ENCODE measurements around the gene PHKB. TPM values are rescaled to one million over a fixed set of nuclear protein-coding genes. Genes with fewer than 3 reads are reported as not detected.
A peak's percentile ranks its signal among the peaks of the same experiment; 100 is the strongest.

Gene PHKB
- total RNA-seq, 1 donor from 2014 or later, result 109 TPM

DNA sequence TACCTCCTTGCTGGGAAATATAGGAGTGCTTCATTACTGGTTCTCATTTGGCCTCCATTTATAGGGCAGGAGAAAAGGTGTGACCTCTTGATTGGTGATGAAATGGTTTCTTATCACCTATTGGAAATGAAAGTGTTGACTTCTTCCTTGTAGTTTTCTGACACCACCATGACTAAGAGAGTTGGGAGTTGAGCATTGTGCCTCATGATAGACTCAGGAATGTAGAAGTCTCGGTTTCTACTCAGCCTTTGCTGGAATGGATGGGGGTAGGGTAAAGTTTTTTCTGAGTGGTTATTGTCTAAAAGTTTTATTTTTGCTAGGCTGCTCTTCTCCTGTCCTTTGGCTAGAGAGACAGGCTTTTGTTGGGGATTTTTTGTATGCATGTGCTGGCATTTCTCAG lies 117.4 kb downstream of the PHKB start:
- Histone ChIP-seq H3K79me2 (ENCODE audit: low read depth) (no peaks in the 10 kb centered on the region), H3K4me1 (no peaks in the 10 kb centered on the region), H3K4me3 (no peak overlapping the region), H3K27me3 (no peaks in the 10 kb centered on the region), H3K9ac (no peak overlapping the region), H3K9me3 (ENCODE audit: low read depth) (no peaks in the 10 kb centered on the region), H3F3A (ENCODE audit: low read depth) (no peaks in the 10 kb centered on the region), H2AFZ (replicated peaks) (no peak overlapping the region), H3K4me2 (no peak overlapping the region), H3K27ac (no peak overlapping the region), H3K36me3 (no peaks in the 10 kb centered on the region), H4K20me1 (ENCODE audit: low read depth) (no peaks in the 10 kb centered on the region)
- no peak for TF ChIP-seq EZH2phosphoT487 (IDR thresholded peaks at IDR 0.05)
- TF ChIP-seq EZH2 (IDR thresholded peaks at IDR 0.05), result no peak
- TF ChIP-seq CTCF (IDR thresholded peaks at IDR 0.05), result no peak
- H3K36me3 Mint-ChIP-seq, result peaks cover 12% of the 10 kb centered on the region
- H3K9me3 Mint-ChIP-seq, result peaks cover 2% of the 10 kb centered on the region
- no peaks in the 10 kb centered on the region for H3K27me3 Mint-ChIP-seq (ENCODE audit: insufficient read depth, low read depth)
- H3K27ac Mint-ChIP-seq, result no peak overlapping the region
- H3K4me1 Mint-ChIP-seq, result no peaks in the 10 kb centered on the region
- no peak overlapping the region for H3K4me3 Mint-ChIP-seq
- no peak for DNase-seq (ENCODE audit: low spot score)

DNA sequence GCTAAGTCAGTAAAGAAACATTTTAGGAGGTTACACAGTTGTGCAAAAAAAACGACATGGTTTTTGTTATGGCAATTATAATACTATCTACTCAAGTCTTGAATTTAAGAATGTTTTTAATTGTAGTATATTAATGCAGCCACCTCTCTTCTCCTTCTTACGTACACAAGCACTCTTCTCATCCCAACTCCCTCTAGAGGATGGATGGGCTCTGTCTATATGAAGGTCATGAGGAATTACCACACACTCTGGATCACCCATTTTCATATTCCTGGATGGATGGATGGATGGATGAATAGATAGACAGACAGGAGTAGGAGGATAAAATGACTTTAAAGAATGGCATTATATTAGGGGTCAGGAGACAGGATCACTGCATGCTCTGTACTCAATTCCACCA lies 120.0 kb downstream of the PHKB start:
- Histone ChIP-seq H3K4me2 (no peak overlapping the region), H3K4me3 (no peak overlapping the region), H3K27me3 (no peaks in the 10 kb centered on the region), H2AFZ (replicated peaks) (no peak overlapping the region), H3K36me3 (no peaks in the 10 kb centered on the region), H3K4me1 (no peaks in the 10 kb centered on the region), H3K27ac (no peak overlapping the region), H3K9ac (no peak overlapping the region), H3F3A (ENCODE audit: low read depth) (no peaks in the 10 kb centered on the region), H3K9me3 (ENCODE audit: low read depth) (no peaks in the 10 kb centered on the region), H3K79me2 (ENCODE audit: low read depth) (no peaks in the 10 kb centered on the region), H4K20me1 (ENCODE audit: low read depth) (no peaks in the 10 kb centered on the region)
- Mint-ChIP-seq H3K27me3 (ENCODE audit: insufficient read depth, low read depth) (no peaks in the 10 kb centered on the region), H3K9me3 (no peaks in the 10 kb centered on the region), H3K4me1 (no peaks in the 10 kb centered on the region), H3K36me3 (peaks cover 6% of the 10 kb centered on the region), H3K4me3 (no peak overlapping the region), H3K27ac (no peak overlapping the region)
- TF ChIP-seq EZH2phosphoT487 (IDR thresholded peaks at IDR 0.05) (no peak), CTCF (IDR thresholded peaks at IDR 0.05) (peak; percentile 16)
- DNase-seq (ENCODE audit: low spot score), result no peak

DNA sequence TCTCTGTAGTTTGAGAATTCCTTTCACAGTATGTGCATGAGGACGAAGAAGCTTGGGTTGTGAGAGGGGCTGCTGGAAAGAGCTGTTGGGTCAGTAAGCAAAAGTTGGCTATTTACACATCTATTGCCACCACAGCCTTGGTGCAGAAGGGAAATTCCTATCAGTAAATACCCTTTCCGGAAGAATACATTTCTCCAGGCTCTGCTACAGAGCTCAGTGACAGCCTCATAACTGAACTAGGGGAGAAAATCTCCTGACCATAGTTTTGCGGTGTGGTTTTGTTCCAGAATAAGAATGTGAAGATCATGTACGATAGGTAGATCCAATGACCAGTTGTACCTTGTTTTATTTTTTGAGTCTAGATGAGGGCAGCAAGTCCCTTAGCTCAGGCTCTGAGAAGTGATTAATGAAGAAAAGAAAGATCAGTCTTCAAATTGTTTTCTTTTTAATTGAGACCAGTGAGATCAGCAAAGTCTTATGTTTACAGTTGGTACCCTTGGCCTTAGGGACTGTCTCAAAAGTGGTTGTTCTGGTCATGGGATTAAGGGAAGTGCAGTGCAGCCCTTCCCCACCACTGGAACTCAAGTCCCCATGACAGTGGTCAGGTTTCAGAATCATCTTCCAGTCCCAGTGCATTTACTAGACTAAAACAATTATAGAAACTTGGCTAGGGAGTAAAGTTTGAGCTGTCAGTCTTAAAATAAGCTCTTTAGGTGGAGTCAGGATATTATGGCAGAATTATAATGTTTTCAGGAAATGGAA lies 123.5 kb downstream of the PHKB start:
- Histone ChIP-seq H3K9ac (no peak overlapping the region), H3K27me3 (no peaks in the 10 kb centered on the region), H3K36me3 (no peaks in the 10 kb centered on the region), H4K20me1 (ENCODE audit: low read depth) (no peaks in the 10 kb centered on the region), H3K4me3 (no peak overlapping the region), H3K79me2 (ENCODE audit: low read depth) (no peaks in the 10 kb centered on the region), H3K4me2 (no peak overlapping the region), H2AFZ (replicated peaks) (no peak overlapping the region), H3K9me3 (ENCODE audit: low read depth) (no peaks in the 10 kb centered on the region), H3K4me1 (no peaks in the 10 kb centered on the region), H3F3A (ENCODE audit: low read depth) (no peaks in the 10 kb centered on the region), H3K27ac (no peak overlapping the region)
- H3K9me3 Mint-ChIP-seq, result no peaks in the 10 kb centered on the region
- no peaks in the 10 kb centered on the region for H3K27me3 Mint-ChIP-seq (ENCODE audit: insufficient read depth, low read depth)
- no peak overlapping the region for H3K27ac Mint-ChIP-seq
- peaks cover 3% of the 10 kb centered on the region for H3K36me3 Mint-ChIP-seq
- DNase-seq (ENCODE audit: low spot score), result no peak
- no peaks in the 10 kb centered on the region for H3K4me1 Mint-ChIP-seq
- no peak for TF ChIP-seq EZH2 (IDR thresholded peaks at IDR 0.05)
- TF ChIP-seq CTCF (IDR thresholded peaks at IDR 0.05), result no peak
- TF ChIP-seq EZH2phosphoT487 (IDR thresholded peaks at IDR 0.05), result no peak
- H3K4me3 Mint-ChIP-seq, result no peak overlapping the region

All from neural progenitor cell (in vitro differentiated cells).